H9 (cell line): Measurements from ENCODE around the gene PEAK3. TPM values are rescaled to one million over a fixed set of nuclear protein-coding genes. Genes with fewer than 3 reads are reported as not detected.

Source experiments
- DNase-seq: peaks from one replicate; pipeline ENCODE4 v3.0.0-alpha.2; 2017
- H2AFZ ChIP-seq: one replicate; pipeline ENCODE4 v1.6.1; 2013; ENCODE audit warnings: mild to moderate bottlenecking, low read length, control low read depth, moderate library complexity
- H2AK5ac ChIP-seq: 2 replicates; pipeline ENCODE4 v1.6.1; 2013; ENCODE audit warnings: low read length, control low read depth, mixed read lengths; ENCODE audit not compliant: insufficient read length
- H2BK120ac ChIP-seq: one replicate; pipeline ENCODE4 v1.6.1; 2013; ENCODE audit warnings: low read depth, mild to moderate bottlenecking, low read length, control low read depth, inconsistent platforms; ENCODE audit not compliant: poor library complexity, severe bottlenecking
- H2BK12ac ChIP-seq: 2 replicates; pipeline ENCODE4 v1.6.1; 2013; ENCODE audit warnings: low read length, control low read depth, mixed read lengths, low read depth; ENCODE audit not compliant: insufficient read length
- H2BK15ac ChIP-seq: 2 replicates; pipeline ENCODE4 v1.6.1; 2013; ENCODE audit warnings: low read depth, low read length, control low read depth
- H2BK20ac ChIP-seq: one replicate; pipeline ENCODE4 v1.6.1; 2013; ENCODE audit warnings: low read depth, mild to moderate bottlenecking, low read length, control low read depth, inconsistent platforms; ENCODE audit not compliant: poor library complexity, severe bottlenecking
- H2BK5ac ChIP-seq: 2 replicates; pipeline ENCODE4 v1.6.1; 2013; ENCODE audit warnings: low read length, control low read depth, mixed read lengths; ENCODE audit not compliant: insufficient read length
- H3K14ac ChIP-seq: 2 replicates; pipeline ENCODE4 v1.6.1; 2013; ENCODE audit warnings: low read length, control low read depth; ENCODE audit not compliant: insufficient read depth
- H3K18ac ChIP-seq: 2 replicates; pipeline ENCODE4 v1.6.1; 2013; ENCODE audit warnings: low read depth, mild to moderate bottlenecking, mixed read lengths, low read length, control low read depth; ENCODE audit not compliant: insufficient read length
- H3K23ac ChIP-seq: 2 replicates; pipeline ENCODE4 v1.6.1; 2013; ENCODE audit warnings: low read length, control low read depth, mixed read lengths, low read depth; ENCODE audit not compliant: insufficient read length
- H3K23me2 ChIP-seq: 2 replicates; pipeline ENCODE4 v1.6.1; 2013; ENCODE audit warnings: low read depth, mild to moderate bottlenecking, mixed read lengths, low read length, control low read depth; ENCODE audit not compliant: insufficient read length, poor library complexity, severe bottlenecking
- H3K27ac ChIP-seq: 2 replicates; pipeline ENCODE4 v1.5.1; 2013; ENCODE audit warnings: low read length, control low read depth, mixed read lengths, low read depth; ENCODE audit not compliant: insufficient read length
- H3K27me3 ChIP-seq: 2 replicates; pipeline ENCODE4 v1.6.1; 2013; ENCODE audit warnings: low read length, control low read depth, inconsistent platforms; ENCODE audit not compliant: insufficient read depth
- H3K4ac ChIP-seq: 2 replicates; pipeline ENCODE4 v1.6.1; 2013; ENCODE audit warnings: low read depth, mild to moderate bottlenecking, control low read depth, inconsistent platforms, low read length, moderate library complexity
- H3K4me1 ChIP-seq: 2 replicates; pipeline ENCODE4 v1.6.1; 2013; ENCODE audit warnings: low read length, control low read depth, inconsistent platforms; ENCODE audit not compliant: insufficient read depth
- H3K4me2 ChIP-seq: 2 replicates; pipeline ENCODE4 v1.6.1; 2013; ENCODE audit warnings: low read length, control low read depth, mixed read lengths; ENCODE audit not compliant: insufficient read length, insufficient read depth
- H3K56ac ChIP-seq: 2 replicates; pipeline ENCODE4 v1.6.1; 2013; ENCODE audit warnings: low read depth, mild to moderate bottlenecking, mixed read lengths, low read length, control low read depth; ENCODE audit not compliant: insufficient read length
- H3K79me1 ChIP-seq: 2 replicates; pipeline ENCODE4 v1.6.1; 2013; ENCODE audit warnings: low read depth, mild to moderate bottlenecking, moderate library complexity, low read length, control low read depth, inconsistent platforms; ENCODE audit not compliant: insufficient read depth, poor library complexity, severe bottlenecking
- H3K79me2 ChIP-seq: 2 replicates; pipeline ENCODE4 v1.6.1; 2013; ENCODE audit warnings: low read length, control low read depth, inconsistent platforms; ENCODE audit not compliant: insufficient read depth
- H3K9ac ChIP-seq: 2 replicates; pipeline ENCODE4 v1.6.1; 2013; ENCODE audit warnings: low read length, control low read depth, mixed read lengths; ENCODE audit not compliant: insufficient read length; ENCODE audit errors: extremely low read depth
- H3K9me3 ChIP-seq: one replicate; pipeline ENCODE4 v1.6.1; 2013; ENCODE audit warnings: low read depth, low read length, inconsistent platforms; ENCODE audit not compliant: control insufficient read depth
- H3T11ph ChIP-seq: one replicate; pipeline ENCODE4 v1.6.1; 2013; ENCODE audit warnings: mild to moderate bottlenecking, low read length, control low read depth, inconsistent platforms
- H4K20me1 ChIP-seq: one replicate; pipeline ENCODE4 v1.6.1; 2013; ENCODE audit not compliant: control insufficient read depth, insufficient read length, insufficient read depth
- H4K5ac ChIP-seq: 2 replicates; pipeline ENCODE4 v1.6.1; 2013; ENCODE audit warnings: low read depth, mild to moderate bottlenecking, mixed read lengths, low read length, control low read depth; ENCODE audit not compliant: insufficient read length
- H4K8ac ChIP-seq: replicated peaks from 2 replicates; pipeline ENCODE4 v1.6.1; 2013; ENCODE audit warnings: low read length, control low read depth, mixed read lengths, low read depth; ENCODE audit not compliant: insufficient read length
- H4K91ac ChIP-seq: 2 replicates; pipeline ENCODE4 v1.6.1; 2013; ENCODE audit warnings: low read depth, mild to moderate bottlenecking, moderate library complexity, mixed read lengths, low read length, control low read depth; ENCODE audit not compliant: insufficient read length
- H3K27ac Mint-ChIP-seq, 3 experiments: 2 replicates in 2 of 3; 3 replicates in 1 of 3; pipeline ENCODE4 v1.8.0; 2020 to 2021; ENCODE audit warnings: mixed read lengths in 3 of 3, mild to moderate bottlenecking in 1 of 3, moderate library complexity in 1 of 3
- H3K27me3 Mint-ChIP-seq: 2 replicates; pipeline ENCODE4 v1.8.0; 2021; ENCODE audit warnings: low read depth, mild to moderate bottlenecking, moderate library complexity, mixed read lengths
- H3K36me3 Mint-ChIP-seq, 3 experiments: 2 replicates in 2 of 3; 3 replicates in 1 of 3; pipeline ENCODE4 v1.8.0; 2020 to 2021; ENCODE audit warnings: low read depth in 3 of 3, mixed read lengths in 3 of 3; ENCODE audit not compliant: insufficient read depth in 1 of 3
- H3K4me1 Mint-ChIP-seq, 2 experiments: 2 replicates each; pipeline ENCODE4 v1.8.0; 2020; ENCODE audit warnings: mixed read lengths in 2 of 2
- H3K4me3 Mint-ChIP-seq, 2 experiments: 2 replicates in 1 of 2; 3 replicates in 1 of 2; pipeline ENCODE4 v1.8.0; 2020 to 2021; ENCODE audit warnings: mild to moderate bottlenecking in 2 of 2, mixed read lengths in 2 of 2, moderate library complexity in 1 of 2
- H3K9me3 Mint-ChIP-seq, 2 experiments: 2 replicates in 1 of 2; 3 replicates in 1 of 2; pipeline ENCODE4 v1.8.0; 2020; ENCODE audit warnings: mild to moderate bottlenecking in 2 of 2, mixed read lengths in 2 of 2, moderate library complexity in 1 of 2
- CTCF ChIP-seq: fragments of 200-600 bp; sonication (generic); conservative IDR thresholded peaks from 3 replicates; pipeline ENCODE4 v1.8.0; 2021; ENCODE audit warnings: antibody characterized with exemption, mild to moderate bottlenecking
- WGBS: extraction: QIAGEN DNeasy Blood & Tissue Kit; methylation state at CpG from one replicate; pipeline ENCODE4 v1.1.7; 2013; ENCODE audit warnings: missing lambda C conversion rate, low lambda C conversion rate, mixed read lengths; ENCODE audit not compliant: insufficient read length; ENCODE audit errors: extremely low coverage; 5-methylcytosine and 5-hydroxymethylcytosine counted together
- total RNA-seq: library from RNA; stranded (reverse); gene quantifications from 2 replicates; pipeline ENCODE4 v1.2.1, GENCODE V29; 2021

PEAK3 gene
- total RNA-seq, 1 experiment from 2014 or later = not detected

GRCh38 chr19:2269244-2270156 lies 12.5 kb downstream of the PEAK3 start:
- Mint-ChIP-seq H3K36me3 (peaks cover 18 to 38% (median 25%) of the 10 kb centered on the region in 3 experiments), H3K4me1 (peaks cover 18 to 31% of the 10 kb centered on the region in 2 experiments), H3K4me3 (peak overlapping the region; percentile 91 to 97), H3K27ac (peak overlapping the region; percentile 51 to 97 (median 94); a peak in 6 of 7 replicates), H3K9me3 (no peaks in the 10 kb centered on the region; a peak in 3 of 5 replicates), H3K27me3 (peaks cover 8% of the 10 kb centered on the region)
- no peaks in the 10 kb centered on the region for H3K9me3 ChIP-seq
- no peak overlapping the region for H2BK5ac ChIP-seq
- H3K4me2 ChIP-seq = peak overlapping the region; percentile 61
- no peak overlapping the region for H2BK120ac ChIP-seq
- H3K79me2 ChIP-seq = peaks cover 24% of the 10 kb centered on the region; the same call in 1 of the 2 replicates
- peak overlapping the region; percentile 99 for H3K18ac ChIP-seq
- no peak overlapping the region for H3K27ac ChIP-seq
- H3K14ac ChIP-seq = peak overlapping the region; percentile 97
- H4K8ac ChIP-seq = no peak overlapping the region
- no peak overlapping the region for H3K56ac ChIP-seq
- H3K27me3 ChIP-seq = no peaks in the 10 kb centered on the region
- peak; percentile 97 for DNase-seq
- no peak overlapping the region for H2BK20ac ChIP-seq
- peak overlapping the region; percentile 13; the same call in 1 of the 2 replicates for H3K4ac ChIP-seq
- 0 out of 2 replicates have a peak, but pooled peaks cover 2% of the 10 kb centered on the region for H3K4me1 ChIP-seq
- H4K20me1 ChIP-seq = peaks cover 2% of the 10 kb centered on the region
- H3K79me1 ChIP-seq = no peaks in the 10 kb centered on the region
- H3K23ac ChIP-seq = no peak overlapping the region
- TF ChIP-seq CTCF = peak; percentile 27; the same call in 1 of the 3 replicates
- H4K5ac ChIP-seq = no peak overlapping the region
- no peak overlapping the region; the same call in 1 of the 2 replicates for H2BK15ac ChIP-seq
- no peak overlapping the region for H3T11ph ChIP-seq
- no peak overlapping the region for H2AFZ ChIP-seq
- no peak overlapping the region for H2BK12ac ChIP-seq
- H3K9ac ChIP-seq = peak overlapping the region; percentile 99
- no peak overlapping the region for H2AK5ac ChIP-seq
- WGBS = no CpG with 5 or more reads among the region's 103 CpGs
- peaks cover 4% of the 10 kb centered on the region for H3K23me2 ChIP-seq
- H4K91ac ChIP-seq = peak overlapping the region; percentile 81
